Liver (tissue), 9 donors: ENCODE data around the gene EPN3. TPM values are rescaled to one million over a fixed set of nuclear protein-coding genes. Genes with fewer than 3 reads are reported as not detected.

Source experiments
- DNase-seq: peaks from one replicate; pipeline ENCODE4 v3.0.0-alpha.2; 2017; ENCODE audit warnings: low spot score
- H3K27ac ChIP-seq, 2 donors: one replicate each; pipeline ENCODE4 v1.7.0; 2013; ENCODE audit warnings: inconsistent platforms in 2 of 2, low read length in 2 of 2, control low read depth in 1 of 2, low read depth in 1 of 2, mild to moderate bottlenecking in 1 of 2
- H3K27me3 ChIP-seq, 4 donors: one replicate each; pipeline versions ENCODE4 v1.6.1 to v1.7.0; 2013; ENCODE audit warnings: low read length in 3 of 4, inconsistent platforms in 1 of 4, mild to moderate bottlenecking in 1 of 4, moderate library complexity in 1 of 4; ENCODE audit not compliant: control insufficient read depth in 4 of 4, insufficient read depth in 4 of 4
- H3K36me3 ChIP-seq, 4 donors: one replicate each; pipeline versions ENCODE4 v1.6.1 to v1.7.0; 2013; ENCODE audit warnings: low read length in 3 of 4, mild to moderate bottlenecking in 3 of 4, low read depth in 1 of 4, moderate library complexity in 1 of 4; ENCODE audit not compliant: control insufficient read depth in 4 of 4, insufficient read depth in 3 of 4
- H3K4me1 ChIP-seq, 4 donors: one replicate each; pipeline versions ENCODE4 v1.6.1 to v1.7.0; 2013; ENCODE audit warnings: low read length in 3 of 4, mild to moderate bottlenecking in 3 of 4, moderate library complexity in 1 of 4; ENCODE audit not compliant: control insufficient read depth in 4 of 4, insufficient read depth in 4 of 4
- H3K4me3 ChIP-seq, 3 donors: one replicate each; pipeline versions ENCODE4 v1.6.1 to v1.7.0; 2013; ENCODE audit warnings: low read length in 3 of 3, control low read depth in 1 of 3, low read depth in 1 of 3, mild to moderate bottlenecking in 1 of 3
- H3K9ac ChIP-seq, 2 donors: one replicate each; pipeline ENCODE4 v1.7.0; 2013; ENCODE audit warnings: low read length in 2 of 2, mild to moderate bottlenecking in 2 of 2, moderate library complexity in 2 of 2, control low read depth in 1 of 2, low read depth in 1 of 2
- H3K9me3 ChIP-seq, 4 donors: one replicate each; pipeline versions ENCODE4 v1.6.1 to v1.7.0; 2013; ENCODE audit warnings: low read length in 3 of 4; ENCODE audit not compliant: control insufficient read depth in 4 of 4
- ATF3 ChIP-seq: IDR thresholded peaks from 2 replicates; pipeline ENCODE4 v1.6.1; 2016; ENCODE audit warnings: antibody characterized with exemption
- CTCF ChIP-seq: fragments of 150-350 bp; IDR thresholded peaks from 2 replicates; pipeline ENCODE4 v1.5.1; 2017; ENCODE audit warnings: improper control_type of control experiment, low read depth, low read length; ENCODE audit not compliant: missing input control
- EGR1 ChIP-seq, 2 donors: IDR thresholded peaks; 2 replicates each; pipeline ENCODE4 v1.6.1; 2016 to 2018; ENCODE audit warnings: antibody characterized with exemption in 2 of 2, low read depth in 2 of 2
- FOXA1 ChIP-seq: IDR thresholded peaks from 2 replicates; pipeline ENCODE4 v1.6.1; 2016; ENCODE audit warnings: antibody characterized with exemption
- FOXA2 ChIP-seq: IDR thresholded peaks from 2 replicates; pipeline ENCODE4 v1.6.1; 2016; ENCODE audit warnings: antibody characterized with exemption
- GABPA ChIP-seq, 2 donors: IDR thresholded peaks in 1 of 2; conservative IDR thresholded peaks in 1 of 2; 2 replicates each; pipeline ENCODE4 v1.6.1; 2016; ENCODE audit warnings: antibody characterized with exemption in 2 of 2, mild to moderate bottlenecking in 1 of 2, moderate library complexity in 1 of 2
- HNF4A ChIP-seq, 2 donors: conservative IDR thresholded peaks; 2 replicates each; pipeline ENCODE4 v1.6.1; 2016; ENCODE audit warnings: antibody characterized with exemption in 2 of 2, mild to moderate bottlenecking in 2 of 2
- HNF4G ChIP-seq: IDR thresholded peaks from 2 replicates; pipeline ENCODE4 v1.6.1; 2016; ENCODE audit warnings: antibody characterized with exemption
- JUND ChIP-seq, 2 donors: IDR thresholded peaks; 2 replicates each; pipeline ENCODE4 v1.6.1; 2016; ENCODE audit warnings: antibody characterized with exemption in 2 of 2
- NR2F2 ChIP-seq: IDR thresholded peaks from 2 replicates; pipeline ENCODE4 v1.6.1; 2016; ENCODE audit warnings: antibody characterized with exemption
- RAD21 ChIP-seq, 2 donors: IDR thresholded peaks; 2 replicates each; pipeline ENCODE4 v1.6.1; 2016; ENCODE audit warnings: antibody characterized with exemption in 2 of 2, mild to moderate bottlenecking in 2 of 2
- RXRA ChIP-seq, 2 donors: IDR thresholded peaks; 2 replicates each; pipeline ENCODE4 v1.6.1; 2017 to 2018; ENCODE audit warnings: antibody characterized with exemption in 2 of 2, mild to moderate bottlenecking in 1 of 2
- SP1 ChIP-seq: IDR thresholded peaks from 2 replicates; pipeline ENCODE4 v1.6.1; 2018; ENCODE audit warnings: antibody characterized with exemption, mild to moderate bottlenecking
- TAF1 ChIP-seq: conservative IDR thresholded peaks from 2 replicates; pipeline ENCODE4 v1.6.1; 2016; ENCODE audit warnings: antibody characterized with exemption, mild to moderate bottlenecking
- YY1 ChIP-seq: IDR thresholded peaks from 2 replicates; pipeline ENCODE4 v1.6.1; 2016; ENCODE audit warnings: antibody characterized with exemption, mild to moderate bottlenecking
- WGBS: extraction: QIAGEN DNeasy Blood & Tissue Kit; methylation state at CpG from one replicate; pipeline ENCODE4 v1.1.7; 2013; 5-methylcytosine and 5-hydroxymethylcytosine counted together
- polyA plus RNA-seq, 2 donors: library from polyadenylated mRNA; stranded (reverse) in 1 of 2; unstranded in 1 of 2; fragments of 200-250 nt in 1 of 2; fragments of >200 nt in 1 of 2; fragmentation: Nextera tagmentation in 1 of 2; extraction: Ambion mirVana in 1 of 2; gene quantifications; one replicate each; pipeline versions ENCODE4 v1.2.1 to v1.2.3, GENCODE V29; 2013 to 2015
- total RNA-seq, 2 donors: library from RNA; depleted of rRNA; stranded (reverse); fragments of >200 nt; gene quantifications; one replicate each; pipeline ENCODE4 v1.2.3, GENCODE V29; 2014
- TF ChIP-seq, protein P1 (sequence below): IDR thresholded peaks from 2 replicates; pipeline ENCODE4 v1.6.1; 2016; ENCODE audit warnings: antibody characterized with exemption
- TF ChIP-seq, protein P2 (sequence below): IDR thresholded peaks from 2 replicates; pipeline ENCODE4 v1.6.1; 2016; ENCODE audit warnings: antibody characterized with exemption
- TF ChIP-seq, protein P3 (sequence below): IDR thresholded peaks from 2 replicates; pipeline ENCODE4 v1.6.1; 2016; ENCODE audit warnings: antibody characterized with exemption, mild to moderate bottlenecking
- donor health status: healthy.
- donor health status: healthy.
- donor health status: healthy.
- donor health status: healthy.
- donor health status: healthy.

The EPN3 gene
- total and polyA plus RNA-seq, 4 donors: 0.06 to 0.51 (median 0.33) TPM; not detected in 1

- no peak for DNase-seq
- 61% methylated on average over 10 of the region's 10 CpGs for WGBS
- Histone ChIP-seq H3K4me1 (peaks cover 0 to 10% (median 7%) of the 10 kb centered on the region in 4 donors), H3K27me3 (no peaks in the 10 kb centered on the region), H3K36me3 (no peaks in the 10 kb centered on the region), H3K4me3 (no peak overlapping the region), H3K9ac (no peak overlapping the region), H3K27ac (no peak overlapping the region), H3K9me3 (no peaks in the 10 kb centered on the region)
- no peak for TF ChIP-seq FOXA2
- TF ChIP-seq, protein P1, sequence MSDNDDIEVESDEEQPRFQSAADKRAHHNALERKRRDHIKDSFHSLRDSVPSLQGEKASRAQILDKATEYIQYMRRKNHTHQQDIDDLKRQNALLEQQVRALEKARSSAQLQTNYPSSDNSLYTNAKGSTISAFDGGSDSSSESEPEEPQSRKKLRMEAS: no peak
- no peak for TF ChIP-seq GABPA (IDR thresholded peaks at IDR 0.05 in 1 of 2, conservative IDR thresholded peaks at IDR 0.05 in 1 of 2)
- TF ChIP-seq, protein P2, sequence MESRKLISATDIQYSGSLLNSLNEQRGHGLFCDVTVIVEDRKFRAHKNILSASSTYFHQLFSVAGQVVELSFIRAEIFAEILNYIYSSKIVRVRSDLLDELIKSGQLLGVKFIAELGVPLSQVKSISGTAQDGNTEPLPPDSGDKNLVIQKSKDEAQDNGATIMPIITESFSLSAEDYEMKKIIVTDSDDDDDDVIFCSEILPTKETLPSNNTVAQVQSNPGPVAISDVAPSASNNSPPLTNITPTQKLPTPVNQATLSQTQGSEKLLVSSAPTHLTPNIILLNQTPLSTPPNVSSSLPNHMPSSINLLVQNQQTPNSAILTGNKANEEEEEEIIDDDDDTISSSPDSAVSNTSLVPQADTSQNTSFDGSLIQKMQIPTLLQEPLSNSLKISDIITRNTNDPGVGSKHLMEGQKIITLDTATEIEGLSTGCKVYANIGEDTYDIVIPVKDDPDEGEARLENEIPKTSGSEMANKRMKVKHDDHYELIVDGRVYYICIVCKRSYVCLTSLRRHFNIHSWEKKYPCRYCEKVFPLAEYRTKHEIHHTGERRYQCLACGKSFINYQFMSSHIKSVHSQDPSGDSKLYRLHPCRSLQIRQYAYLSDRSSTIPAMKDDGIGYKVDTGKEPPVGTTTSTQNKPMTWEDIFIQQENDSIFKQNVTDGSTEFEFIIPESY: no peak
- no peak for TF ChIP-seq SP1
- no peak for TF ChIP-seq RXRA (IDR thresholded peaks at IDR 0.05)
- TF ChIP-seq RAD21 (IDR thresholded peaks at IDR 0.05): no peak
- no peak for TF ChIP-seq NR2F2
- TF ChIP-seq, protein P3, sequence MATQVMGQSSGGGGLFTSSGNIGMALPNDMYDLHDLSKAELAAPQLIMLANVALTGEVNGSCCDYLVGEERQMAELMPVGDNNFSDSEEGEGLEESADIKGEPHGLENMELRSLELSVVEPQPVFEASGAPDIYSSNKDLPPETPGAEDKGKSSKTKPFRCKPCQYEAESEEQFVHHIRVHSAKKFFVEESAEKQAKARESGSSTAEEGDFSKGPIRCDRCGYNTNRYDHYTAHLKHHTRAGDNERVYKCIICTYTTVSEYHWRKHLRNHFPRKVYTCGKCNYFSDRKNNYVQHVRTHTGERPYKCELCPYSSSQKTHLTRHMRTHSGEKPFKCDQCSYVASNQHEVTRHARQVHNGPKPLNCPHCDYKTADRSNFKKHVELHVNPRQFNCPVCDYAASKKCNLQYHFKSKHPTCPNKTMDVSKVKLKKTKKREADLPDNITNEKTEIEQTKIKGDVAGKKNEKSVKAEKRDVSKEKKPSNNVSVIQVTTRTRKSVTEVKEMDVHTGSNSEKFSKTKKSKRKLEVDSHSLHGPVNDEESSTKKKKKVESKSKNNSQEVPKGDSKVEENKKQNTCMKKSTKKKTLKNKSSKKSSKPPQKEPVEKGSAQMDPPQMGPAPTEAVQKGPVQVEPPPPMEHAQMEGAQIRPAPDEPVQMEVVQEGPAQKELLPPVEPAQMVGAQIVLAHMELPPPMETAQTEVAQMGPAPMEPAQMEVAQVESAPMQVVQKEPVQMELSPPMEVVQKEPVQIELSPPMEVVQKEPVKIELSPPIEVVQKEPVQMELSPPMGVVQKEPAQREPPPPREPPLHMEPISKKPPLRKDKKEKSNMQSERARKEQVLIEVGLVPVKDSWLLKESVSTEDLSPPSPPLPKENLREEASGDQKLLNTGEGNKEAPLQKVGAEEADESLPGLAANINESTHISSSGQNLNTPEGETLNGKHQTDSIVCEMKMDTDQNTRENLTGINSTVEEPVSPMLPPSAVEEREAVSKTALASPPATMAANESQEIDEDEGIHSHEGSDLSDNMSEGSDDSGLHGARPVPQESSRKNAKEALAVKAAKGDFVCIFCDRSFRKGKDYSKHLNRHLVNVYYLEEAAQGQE: no peak
- no peak for TF ChIP-seq YY1
- TF ChIP-seq CTCF: no peak
- TF ChIP-seq HNF4G: no peak
- no peak for TF ChIP-seq JUND (IDR thresholded peaks at IDR 0.05)
- no peak for TF ChIP-seq ATF3
- no peak for TF ChIP-seq FOXA1
- no peak for TF ChIP-seq TAF1
- TF ChIP-seq EGR1 (IDR thresholded peaks at IDR 0.05; ENCODE audit: low read depth in 2 of 2): no peak
- no peak for TF ChIP-seq HNF4A (conservative IDR thresholded peaks at IDR 0.05)
Observed at GRCh38 chr17:50589095-50589705, 56.7 kb downstream of the EPN3 start.
